GM21737 (cell line): ENCODE measurements around the gene GCG.

ENCODE experiments used
- ATAC-seq: cut with Tn5 transposase; IDR thresholded peaks from one replicate; pipeline ENCODE4 v1.9.1; 2021; ENCODE audit warnings: mild to moderate bottlenecking, moderate library complexity; ENCODE audit not compliant: unreplicated experiment

Gene GCG

DNA sequence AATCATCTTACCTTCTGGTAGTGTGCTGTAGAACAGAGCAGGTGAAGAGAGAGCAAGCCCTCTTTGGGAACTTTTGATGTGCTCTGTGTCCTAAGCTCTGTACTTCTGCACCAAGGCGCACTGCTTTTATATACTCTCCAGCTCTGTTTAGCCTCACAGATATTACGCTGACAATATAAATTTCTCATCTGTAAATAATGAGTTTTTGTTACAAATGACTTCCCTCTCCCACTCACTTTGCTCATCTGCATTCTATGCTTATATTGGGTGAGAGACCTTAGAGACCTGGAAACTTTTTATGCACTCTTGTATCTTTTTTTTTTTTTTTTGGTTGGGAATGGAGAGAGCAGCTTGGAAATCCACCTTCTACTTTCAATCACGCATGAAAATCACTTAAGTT lies at the start of gene GCG:
Gene GCG, minus strand, starts transcription at position 101 of the 400 bp plus-strand sequence. CDS start 3,069 bp downstream, outside the sequence.
- ATAC-seq = no peak

DNA sequence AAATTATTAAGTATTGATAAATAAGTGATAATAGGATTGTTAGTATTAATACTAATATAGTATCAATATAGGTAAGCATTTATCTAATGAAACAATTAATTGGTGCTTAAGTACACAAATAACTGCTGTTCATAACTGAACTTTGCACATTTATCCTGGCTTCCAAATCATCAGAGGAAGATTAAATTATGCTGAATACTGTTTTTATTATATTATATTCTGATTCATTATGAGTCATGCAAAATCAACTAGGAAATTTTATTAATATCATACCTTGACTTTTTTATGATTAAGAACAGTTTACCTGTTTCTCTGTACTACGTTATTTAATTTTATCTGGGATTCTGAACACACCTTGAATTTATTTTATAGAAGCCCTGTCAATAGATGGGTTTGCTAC lies 48.6 kb upstream of the GCG start:
- no peak for ATAC-seq

DNA sequence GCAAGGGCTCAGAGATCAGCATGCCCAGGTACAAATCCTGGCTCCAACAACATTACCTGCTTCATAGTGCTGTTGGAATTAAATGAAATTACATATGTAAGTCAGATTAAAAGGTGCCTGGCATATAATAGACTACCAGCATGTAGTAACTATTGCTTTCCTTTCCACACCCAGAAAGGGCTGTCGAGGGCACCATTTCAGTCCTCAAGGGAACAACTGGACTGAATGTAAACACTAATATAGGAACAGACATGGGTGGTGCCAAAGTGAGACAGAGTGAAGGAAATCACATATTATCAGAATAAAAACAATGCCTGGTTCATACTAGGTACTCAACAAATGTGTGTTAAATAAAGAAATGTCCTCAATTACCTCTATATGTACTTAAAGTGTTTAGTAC lies 47.9 kb upstream of the GCG start:
- no peak for ATAC-seq

DNA sequence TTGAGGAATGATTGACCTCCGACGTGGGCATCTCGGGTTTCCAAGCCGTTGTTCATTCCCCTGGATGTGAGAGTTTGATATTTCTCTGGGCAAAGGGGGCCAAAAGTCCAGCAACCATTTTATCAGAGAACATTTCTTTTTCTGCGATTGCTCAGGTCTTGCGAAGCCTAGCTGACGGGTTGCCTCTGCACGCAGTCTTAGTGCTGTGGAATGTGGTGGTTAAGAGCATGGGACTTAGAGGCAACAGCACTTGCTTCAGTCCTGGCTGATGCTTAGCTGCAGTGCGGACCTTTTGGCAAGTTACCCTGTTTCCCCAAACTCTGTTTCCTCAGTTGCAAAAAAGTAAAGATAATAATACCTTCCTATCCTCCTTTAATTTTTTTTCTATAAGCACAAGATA lies 46.2 kb upstream of the GCG start:
- ATAC-seq = no peak

DNA sequence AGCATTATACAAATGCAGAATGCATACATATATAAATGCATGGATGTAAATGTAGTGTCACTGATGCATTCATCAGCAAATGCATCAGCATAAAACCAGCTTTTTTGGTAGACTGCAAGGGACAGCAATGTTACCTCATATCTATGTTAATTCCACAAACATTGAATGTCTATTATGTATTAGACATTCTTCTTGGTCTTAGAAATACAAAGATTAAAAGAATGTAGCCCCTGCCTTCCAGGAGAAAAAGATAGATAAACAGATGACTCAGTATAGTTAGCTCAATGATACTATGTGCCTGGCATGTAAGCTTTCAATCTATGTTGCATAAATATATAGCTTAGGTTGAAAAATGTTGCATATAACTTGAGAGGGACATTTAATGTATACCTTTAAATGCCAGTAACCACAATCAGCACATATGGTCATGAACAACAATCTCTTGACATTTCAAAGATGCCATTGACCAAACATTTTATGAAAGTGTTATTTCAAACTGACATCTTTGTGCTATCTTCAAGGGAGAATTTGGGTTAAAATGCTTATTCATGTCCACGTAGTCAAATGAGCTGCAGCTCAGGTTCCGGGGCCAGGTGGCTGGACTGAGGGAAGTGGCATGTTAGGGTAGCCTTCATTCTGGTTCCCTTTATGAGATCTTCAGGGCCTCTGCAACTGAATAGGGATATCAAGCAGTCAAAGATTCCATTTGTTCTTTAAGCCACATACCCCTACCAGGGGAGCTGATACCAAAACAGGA lies 45.2 kb upstream of the GCG start:
- ATAC-seq = no peak

DNA sequence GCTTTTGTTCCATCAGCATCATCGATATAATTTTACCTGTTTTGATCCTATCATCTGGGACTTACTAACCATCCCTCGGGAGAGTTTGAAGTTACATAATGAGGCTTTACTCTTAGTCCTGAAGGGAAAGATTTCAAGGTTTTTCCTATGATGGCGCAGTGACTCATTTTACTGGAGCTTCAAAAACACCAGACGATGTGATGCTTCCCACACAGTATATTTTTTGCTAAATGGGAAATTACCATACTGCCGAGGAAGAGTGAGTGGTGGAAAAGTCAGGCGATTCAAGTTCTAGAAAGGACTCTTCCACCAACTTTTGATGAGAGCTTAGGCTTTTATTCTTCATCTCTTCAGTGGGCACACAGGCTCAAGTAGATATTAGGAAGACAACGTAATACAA lies 44.6 kb upstream of the GCG start:
- no peak for ATAC-seq

DNA sequence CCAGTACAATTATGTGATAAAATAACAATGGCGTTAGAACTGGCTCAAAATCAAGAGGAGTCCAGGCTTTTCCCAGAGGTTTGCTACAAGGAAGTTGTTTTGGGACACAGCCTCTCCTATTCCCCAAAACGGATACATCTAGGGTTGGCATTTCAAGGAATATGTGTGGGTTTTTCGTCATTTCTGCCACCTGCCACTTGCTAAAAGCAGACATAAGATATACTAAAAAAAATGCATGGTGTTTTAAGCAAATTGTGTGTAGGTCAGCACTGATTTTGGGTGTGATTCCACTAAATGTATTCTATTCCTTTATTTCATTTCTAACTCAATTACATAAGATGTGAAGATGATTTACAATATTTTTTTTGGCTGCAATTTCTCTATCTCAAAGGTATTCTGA lies 36.4 kb upstream of the GCG start:
- no peak for ATAC-seq

DNA sequence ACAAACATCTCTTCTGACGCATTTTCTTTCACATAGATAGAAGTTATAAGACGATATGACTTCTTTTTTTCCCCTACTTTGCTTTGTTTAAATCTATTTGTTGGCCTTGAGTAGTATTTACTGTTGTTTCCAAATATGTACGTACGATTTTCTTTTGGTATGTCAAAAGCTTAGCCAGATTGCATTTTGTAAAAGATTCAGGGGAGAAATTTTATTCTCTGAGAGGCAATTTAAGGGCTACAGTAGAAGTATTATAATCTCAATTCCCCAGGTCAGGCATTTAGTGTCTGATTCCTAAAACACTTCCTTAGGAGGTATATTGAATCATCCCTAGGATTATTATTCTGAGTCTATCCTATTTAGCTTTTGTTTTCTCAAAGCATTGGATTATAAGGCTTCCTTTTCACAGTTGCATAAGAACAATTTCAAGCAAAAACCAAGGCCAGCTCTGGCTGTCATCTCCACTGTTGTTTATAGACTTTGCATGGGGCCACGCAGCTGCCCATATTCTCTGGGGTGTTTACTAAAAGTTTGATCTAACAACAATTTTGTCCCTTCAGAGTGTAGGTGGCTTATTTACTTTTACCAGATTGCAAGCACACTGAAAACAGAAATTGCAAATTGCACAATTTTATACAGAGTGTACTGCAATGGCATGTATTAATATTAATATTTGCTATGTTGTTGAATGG lies 33.6 kb upstream of the GCG start:
- ATAC-seq = no peak

DNA sequence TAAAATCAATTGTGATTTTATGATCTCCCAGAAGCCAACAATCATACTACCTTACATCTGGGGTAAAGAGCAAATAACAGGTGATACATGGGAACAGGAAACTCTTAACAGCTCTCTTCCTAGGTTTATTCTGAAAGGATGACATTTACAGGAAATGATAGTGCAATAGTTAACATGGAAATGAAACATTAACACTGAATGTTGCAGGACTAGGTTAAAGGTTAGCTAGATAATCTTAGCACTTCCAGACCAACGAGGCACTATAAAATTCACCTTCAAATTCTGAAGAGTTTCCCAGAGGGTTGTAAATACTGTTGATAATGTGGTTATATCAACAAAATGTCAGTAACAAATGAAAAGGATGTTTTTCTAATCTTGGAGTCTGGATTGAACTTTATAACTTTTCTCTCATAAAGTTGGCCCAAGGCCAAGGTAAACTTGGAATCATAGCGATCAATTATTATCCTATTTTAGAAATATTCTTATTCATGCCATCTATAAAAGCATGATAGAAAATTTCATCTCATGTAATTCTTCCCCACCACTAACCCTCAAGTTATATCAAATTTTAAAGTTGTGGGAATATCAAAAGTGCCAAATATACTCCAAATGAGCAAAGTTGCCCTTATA lies 32.9 kb upstream of the GCG start:
- no peak for ATAC-seq

DNA sequence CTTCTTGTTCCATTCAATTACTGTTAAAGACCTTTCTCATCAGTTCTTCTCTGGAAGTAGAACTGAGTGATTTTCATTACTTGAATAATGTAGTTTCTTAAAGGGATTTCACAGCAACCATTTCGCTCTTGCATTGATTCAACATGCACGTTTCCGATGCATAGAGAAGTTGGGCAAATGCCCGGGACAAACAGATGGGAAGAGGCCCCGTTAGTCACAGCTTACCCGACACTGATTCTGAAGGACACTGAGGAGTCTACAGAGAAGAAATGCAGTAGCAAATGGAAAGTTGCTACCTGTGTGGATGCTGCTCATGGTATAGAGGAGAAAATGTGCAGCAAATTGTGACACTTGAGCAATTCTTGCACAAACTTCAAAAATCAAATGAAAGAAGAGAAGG lies 32.3 kb upstream of the GCG start:
- no peak for ATAC-seq

DNA sequence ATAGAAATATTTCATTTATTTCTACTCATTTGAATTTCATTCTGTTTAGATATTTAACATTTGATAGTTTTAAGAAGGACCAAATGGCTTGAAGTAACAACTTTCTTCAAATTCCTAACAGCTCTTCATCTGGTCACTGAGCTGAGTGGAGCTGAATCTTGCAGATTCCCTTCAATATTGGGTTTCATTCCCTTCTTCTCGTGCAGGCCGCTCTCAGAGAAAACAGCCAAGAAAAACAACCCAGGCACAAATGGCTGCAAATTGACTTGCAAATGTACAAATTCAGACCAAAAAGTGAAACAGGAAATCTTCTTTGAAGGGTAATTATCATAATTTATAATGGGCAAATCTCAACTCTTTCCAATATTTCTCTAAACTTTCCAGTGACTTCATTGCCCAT lies 30.3 kb upstream of the GCG start:
- no peak for ATAC-seq

DNA sequence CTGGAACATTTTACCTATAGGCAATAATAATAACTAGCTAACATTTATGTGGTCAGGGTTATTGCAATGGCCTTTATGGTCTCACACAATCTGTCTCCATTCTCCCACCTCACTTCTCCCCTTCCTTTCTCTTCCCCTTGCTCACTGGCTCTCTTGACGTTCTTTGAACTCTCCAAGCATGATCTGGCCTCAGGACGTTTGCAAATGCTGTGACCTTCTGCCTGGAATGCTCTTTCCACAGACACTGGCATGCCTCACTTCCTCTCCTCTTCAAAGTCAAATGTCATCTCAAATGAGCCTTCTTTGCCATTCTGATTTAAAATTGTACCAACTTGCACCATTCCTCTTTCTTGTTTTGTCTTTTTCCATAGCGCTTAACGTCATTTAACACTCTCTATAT lies 25.3 kb upstream of the GCG start:
- ATAC-seq = no peak

DNA sequence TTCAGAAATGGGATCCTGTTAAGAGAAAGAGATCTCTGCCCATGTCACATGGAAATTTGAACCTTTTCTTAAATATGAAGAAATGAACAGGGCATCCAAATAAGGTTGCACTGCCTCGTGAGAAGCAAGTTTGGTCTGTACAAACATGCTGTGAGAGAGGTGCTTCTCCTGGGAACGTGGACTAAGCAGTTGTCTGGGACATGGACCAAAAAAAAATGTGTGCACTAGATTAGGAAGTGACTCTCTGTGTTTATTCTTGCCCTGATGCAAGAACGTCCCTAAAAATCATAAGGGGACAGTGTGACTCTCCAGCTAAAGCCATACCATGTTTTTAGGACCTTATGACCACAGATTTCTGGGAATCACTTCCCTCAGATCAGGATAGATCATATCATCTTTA lies 23.7 kb upstream of the GCG start:
- no peak for ATAC-seq

DNA sequence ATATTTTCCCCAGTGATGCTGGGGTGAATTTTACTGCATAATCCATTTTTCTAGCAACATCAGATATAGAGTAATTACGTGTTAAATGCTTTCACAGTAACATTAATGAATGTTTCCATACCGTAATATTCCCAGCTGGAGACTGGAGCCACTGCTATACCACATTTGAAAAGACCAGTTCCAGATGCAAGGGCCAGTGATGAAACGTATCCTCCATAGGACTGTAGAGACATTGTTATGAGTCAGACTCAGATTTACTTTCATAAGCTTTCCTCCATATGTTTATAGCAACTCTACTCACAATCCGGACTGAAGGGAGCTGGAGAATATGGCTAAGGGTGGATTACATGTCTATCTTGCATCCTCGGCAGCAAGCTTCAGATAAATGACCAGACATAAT lies 22.7 kb upstream of the GCG start:
- ATAC-seq = no peak

DNA sequence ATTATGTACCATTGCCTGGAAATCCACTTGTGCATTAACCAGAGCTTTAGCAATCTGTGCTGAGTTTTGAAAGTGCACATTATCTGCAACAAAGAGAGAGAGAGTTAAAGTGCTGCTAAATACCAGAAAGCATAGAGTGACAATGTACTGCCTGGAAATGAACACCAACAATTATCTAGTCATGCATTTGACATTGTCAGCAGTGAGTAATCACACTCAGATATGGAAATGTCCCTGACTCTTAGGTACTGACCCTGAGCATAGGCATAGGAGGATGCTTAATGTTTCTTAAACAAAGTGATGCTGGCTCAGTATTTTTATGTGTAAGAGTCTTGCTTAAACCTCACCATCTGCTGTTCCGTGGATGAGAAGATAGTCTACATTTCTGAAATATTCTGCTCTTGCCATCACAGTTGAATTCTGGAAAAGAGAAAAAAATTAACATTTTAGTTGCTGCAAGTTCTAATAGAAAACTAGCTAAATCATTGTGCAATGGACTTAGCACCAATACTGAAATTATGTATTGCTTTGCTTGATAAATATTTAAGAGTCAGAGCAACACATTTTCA lies 20.8 kb upstream of the GCG start:
- ATAC-seq = no peak

DNA sequence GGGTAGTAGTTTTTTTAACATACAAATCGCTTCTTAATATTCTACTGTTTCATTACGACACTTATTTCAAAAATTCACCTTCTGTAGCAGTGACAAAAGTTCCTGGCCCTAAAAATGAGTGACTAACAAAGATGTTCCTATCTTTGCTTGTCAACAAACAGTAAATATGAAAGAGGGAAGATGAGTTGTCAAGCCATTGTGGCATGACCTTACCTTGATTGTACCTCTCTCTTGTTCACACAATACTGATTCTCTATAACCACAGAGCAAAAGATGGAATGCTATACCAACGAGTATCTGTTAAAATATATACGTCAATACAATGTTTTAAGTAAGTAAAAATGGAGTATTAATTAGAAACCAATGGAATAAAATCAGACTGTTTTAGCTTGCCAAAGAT lies 14.7 kb upstream of the GCG start:
- no peak for ATAC-seq

DNA sequence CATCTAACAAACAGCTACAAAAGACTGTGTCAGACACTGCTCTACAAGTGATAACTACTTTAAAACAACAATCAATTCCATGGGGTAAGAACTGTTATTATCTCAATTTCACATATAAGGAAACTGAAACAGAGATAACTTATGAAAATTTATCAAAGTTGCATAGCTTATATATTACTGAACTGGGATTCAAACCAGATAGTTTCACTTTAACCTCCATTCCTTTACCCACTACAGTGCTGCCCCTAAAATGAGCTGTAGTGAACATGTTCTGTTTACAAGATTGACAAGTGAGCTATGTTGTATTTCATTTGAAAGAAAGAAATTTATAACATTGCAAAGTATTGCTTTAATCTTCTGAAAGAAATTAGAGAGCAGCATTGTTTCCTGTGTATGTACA lies 14.1 kb upstream of the GCG start:
- no peak for ATAC-seq

DNA sequence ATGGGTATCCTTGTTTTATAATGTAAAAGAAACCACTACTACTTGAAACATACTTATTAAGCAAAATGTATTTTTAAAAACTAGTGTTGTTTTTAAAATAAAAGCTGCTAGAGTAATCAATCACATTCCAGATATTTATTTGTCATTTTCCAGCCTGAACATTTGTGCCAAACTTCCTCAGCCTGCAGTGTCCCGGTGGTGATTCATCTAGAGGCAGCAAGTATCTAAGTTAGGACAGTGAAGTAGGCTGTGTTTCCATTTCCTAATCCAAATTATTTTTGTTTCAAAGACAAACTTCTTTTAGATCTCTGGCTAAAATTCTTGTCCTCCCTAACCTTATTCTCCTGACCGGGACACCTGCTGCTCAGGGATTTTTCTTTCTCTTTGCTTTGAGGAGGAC lies 12.8 kb upstream of the GCG start:
- ATAC-seq = no peak

DNA sequence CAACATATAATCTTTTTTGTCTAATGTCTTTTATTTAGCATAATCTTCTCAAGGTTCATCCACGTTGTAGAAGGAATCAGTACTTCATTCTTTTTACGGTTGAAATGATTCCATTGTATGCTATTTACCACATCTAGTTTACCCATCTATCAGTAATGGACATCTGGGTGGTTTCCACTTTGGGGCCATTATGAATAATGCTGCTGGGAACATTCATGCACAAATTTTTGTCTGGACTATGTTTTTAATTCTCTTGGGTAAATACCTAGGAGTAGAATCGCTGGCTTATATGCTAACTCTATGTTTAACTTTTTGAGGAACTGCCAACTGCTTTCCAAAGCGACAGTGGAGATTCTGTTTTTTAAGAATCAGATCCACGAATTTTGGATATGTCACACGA lies 7.4 kb upstream of the GCG start:
- ATAC-seq = no peak

DNA sequence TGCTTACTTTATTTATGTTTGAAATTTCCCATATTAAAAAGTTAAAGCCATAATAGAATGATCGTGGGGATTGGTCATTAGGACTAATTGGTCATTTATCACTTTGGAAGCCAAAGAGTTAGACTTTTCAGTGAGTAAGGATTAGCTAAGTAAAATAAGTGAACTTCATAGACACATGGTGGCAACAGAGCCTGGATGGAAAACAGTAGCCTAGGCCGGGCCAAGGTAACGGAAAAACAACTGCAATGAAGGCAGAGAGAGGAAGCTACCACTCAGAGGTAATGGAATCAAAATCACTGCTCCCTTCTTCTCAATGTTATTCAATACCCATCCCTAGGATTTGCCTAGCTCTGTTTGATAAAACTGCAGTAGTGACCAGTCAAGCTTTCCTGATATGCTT lies 4.1 kb upstream of the GCG start:
- ATAC-seq = no peak

DNA sequence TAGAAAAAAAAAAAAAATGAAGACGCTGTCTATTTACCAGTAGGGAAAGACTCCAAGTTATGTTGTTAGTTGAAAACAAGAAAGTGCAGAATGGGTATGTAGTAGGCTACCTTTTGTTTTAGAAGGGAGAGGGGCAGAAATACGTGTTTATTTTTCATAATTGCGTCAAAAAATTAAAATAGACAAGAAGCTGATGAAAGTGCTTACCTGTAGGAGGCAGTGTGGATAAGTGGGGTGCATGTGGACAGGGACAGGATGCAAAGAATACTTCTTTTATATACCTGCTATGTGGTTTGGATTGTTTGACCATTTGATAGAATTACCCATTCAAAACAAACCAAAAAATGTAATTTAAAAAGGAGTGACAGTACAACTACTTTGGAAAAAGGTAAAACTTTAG lies 3.0 kb upstream of the GCG start:
- no peak for ATAC-seq

DNA sequence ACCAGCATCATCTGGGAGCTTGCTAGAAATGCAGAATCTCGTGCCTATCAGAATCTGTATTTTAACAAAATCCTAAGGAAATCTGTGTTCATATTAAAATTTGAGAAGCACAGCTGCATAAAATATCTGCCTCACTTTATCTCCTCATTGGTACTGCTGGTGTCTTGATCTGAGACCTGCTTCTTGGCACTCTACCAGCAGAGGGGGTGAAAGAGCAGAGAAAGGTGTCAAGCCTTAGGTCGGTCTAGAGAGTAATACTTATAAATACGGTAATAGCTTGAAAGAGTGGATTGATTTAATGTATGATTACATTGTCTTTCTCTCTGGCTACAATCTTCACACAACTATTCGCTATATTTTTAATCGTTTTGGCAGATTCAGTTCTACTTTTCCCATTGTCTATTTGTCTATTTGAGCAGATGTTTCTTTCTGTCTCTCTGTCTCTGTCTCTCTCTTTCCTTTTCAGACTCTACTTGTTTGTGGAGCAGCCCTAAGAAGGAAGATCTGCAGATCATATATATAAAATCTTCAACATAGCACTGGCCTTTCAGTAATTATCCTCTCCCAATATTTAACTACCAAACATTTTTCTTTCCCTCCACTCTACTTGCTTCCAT lies 1.7 kb upstream of the GCG start:
- peak; percentile 85 for ATAC-seq
